Tibial nerve (tissue), 3 donors: ENCODE results near the gene VSNL1.

ENCODE experiments used
- POLR2A ChIP-seq, 2 donors: fragments of 450-650 bp; IDR thresholded peaks; one replicate each; pipeline ENCODE4 v1.6.1; 2017; ENCODE audit warnings: antibody characterized with exemption in 2 of 2, mild to moderate bottlenecking in 2 of 2, moderate library complexity in 2 of 2
- TF ChIP-seq, protein P1 (sequence below), 5 experiments: fragments of 200-600 bp in 3 of 5; fragments of 450-650 bp in 2 of 5; sonication (generic) in 3 of 5; IDR thresholded peaks; one replicate each; pipeline ENCODE4 v1.5.1; 2016 to 2019; ENCODE audit warnings: antibody characterized with exemption in 5 of 5, mild to moderate bottlenecking in 3 of 5, moderate library complexity in 2 of 5

DNA sequence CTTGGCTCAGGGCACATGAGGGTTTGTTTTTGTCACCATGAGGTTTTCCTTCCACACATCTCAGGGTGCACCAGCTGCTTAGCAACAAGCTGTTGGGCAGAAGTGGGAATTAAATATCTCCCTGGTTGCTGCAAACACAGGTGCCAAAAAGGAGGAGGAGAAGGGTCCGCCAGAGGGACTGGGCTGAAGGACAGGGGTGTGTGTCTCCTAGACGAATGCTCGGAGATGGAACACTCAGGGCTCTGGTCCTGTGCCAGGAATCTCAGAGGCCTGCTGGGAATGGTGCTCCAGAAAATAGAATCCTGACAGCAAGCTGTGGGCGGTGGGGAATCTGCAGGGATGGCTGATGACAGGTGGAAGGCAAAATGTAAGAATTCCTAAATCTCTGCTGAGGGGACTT is 94.5 kb downstream of the VSNL1 start:
- no peak for TF ChIP-seq POLR2A (IDR thresholded peaks at IDR 0.05)
- TF ChIP-seq, protein P1, sequence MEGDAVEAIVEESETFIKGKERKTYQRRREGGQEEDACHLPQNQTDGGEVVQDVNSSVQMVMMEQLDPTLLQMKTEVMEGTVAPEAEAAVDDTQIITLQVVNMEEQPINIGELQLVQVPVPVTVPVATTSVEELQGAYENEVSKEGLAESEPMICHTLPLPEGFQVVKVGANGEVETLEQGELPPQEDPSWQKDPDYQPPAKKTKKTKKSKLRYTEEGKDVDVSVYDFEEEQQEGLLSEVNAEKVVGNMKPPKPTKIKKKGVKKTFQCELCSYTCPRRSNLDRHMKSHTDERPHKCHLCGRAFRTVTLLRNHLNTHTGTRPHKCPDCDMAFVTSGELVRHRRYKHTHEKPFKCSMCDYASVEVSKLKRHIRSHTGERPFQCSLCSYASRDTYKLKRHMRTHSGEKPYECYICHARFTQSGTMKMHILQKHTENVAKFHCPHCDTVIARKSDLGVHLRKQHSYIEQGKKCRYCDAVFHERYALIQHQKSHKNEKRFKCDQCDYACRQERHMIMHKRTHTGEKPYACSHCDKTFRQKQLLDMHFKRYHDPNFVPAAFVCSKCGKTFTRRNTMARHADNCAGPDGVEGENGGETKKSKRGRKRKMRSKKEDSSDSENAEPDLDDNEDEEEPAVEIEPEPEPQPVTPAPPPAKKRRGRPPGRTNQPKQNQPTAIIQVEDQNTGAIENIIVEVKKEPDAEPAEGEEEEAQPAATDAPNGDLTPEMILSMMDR (IDR thresholded peaks at IDR 0.05): no peak
